AG10803 (cell line): ENCODE data around the gene BLM.

Experiments
- DNase-seq: peaks from one replicate; pipeline ENCODE4 v3.0.0; 2010; ENCODE audit warnings: low read depth
- H3K4me3 ChIP-seq: 2 replicates; pipeline ENCODE4 v1.5.1; 2011; ENCODE audit warnings: mild to moderate bottlenecking, low read length, control low read depth
- TF ChIP-seq, protein P1 (sequence below): conservative IDR thresholded peaks from 2 replicates; pipeline ENCODE4 v1.5.1; 2011; ENCODE audit warnings: mild to moderate bottlenecking, low read length, control low read depth, inconsistent platforms

The BLM gene

DNA sequence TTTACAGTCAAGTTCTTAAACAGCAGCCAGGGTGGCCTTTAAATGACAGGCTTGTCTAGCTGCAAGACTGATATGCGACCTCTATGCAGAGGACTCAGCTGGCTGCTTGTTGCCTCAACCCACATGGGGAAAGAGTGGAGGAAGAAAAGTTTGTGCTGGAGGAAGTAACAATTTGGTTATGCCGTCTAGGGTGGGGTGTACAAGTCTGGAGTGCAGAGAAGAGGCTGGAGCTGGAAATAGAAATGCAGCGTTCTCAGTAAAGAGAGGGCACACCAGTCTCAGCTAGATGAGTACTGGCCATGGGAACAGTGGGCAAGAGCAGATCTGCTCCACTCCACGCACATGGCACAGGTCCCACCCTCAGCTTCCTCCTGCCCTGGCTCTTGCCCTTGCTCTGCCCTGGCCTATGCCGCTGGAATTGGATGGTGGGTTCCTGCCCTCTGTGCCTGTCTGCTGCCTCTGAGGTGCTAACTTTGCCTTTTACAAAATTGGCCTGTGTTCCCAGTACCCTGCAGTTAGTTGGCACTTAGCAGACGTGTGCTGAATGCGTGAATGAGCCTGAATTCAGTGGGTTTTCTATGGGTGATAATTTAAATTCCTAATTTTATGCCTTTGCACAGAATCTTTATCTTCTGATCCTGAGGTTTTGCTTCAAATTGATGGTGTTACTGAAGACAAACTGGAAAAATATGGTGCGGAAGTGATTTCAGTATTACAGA lies 91.5 kb downstream of the BLM start:
- TF ChIP-seq, protein P1, sequence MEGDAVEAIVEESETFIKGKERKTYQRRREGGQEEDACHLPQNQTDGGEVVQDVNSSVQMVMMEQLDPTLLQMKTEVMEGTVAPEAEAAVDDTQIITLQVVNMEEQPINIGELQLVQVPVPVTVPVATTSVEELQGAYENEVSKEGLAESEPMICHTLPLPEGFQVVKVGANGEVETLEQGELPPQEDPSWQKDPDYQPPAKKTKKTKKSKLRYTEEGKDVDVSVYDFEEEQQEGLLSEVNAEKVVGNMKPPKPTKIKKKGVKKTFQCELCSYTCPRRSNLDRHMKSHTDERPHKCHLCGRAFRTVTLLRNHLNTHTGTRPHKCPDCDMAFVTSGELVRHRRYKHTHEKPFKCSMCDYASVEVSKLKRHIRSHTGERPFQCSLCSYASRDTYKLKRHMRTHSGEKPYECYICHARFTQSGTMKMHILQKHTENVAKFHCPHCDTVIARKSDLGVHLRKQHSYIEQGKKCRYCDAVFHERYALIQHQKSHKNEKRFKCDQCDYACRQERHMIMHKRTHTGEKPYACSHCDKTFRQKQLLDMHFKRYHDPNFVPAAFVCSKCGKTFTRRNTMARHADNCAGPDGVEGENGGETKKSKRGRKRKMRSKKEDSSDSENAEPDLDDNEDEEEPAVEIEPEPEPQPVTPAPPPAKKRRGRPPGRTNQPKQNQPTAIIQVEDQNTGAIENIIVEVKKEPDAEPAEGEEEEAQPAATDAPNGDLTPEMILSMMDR = no peak
- no peak overlapping the region for H3K4me3 ChIP-seq
- no peak for DNase-seq

DNA sequence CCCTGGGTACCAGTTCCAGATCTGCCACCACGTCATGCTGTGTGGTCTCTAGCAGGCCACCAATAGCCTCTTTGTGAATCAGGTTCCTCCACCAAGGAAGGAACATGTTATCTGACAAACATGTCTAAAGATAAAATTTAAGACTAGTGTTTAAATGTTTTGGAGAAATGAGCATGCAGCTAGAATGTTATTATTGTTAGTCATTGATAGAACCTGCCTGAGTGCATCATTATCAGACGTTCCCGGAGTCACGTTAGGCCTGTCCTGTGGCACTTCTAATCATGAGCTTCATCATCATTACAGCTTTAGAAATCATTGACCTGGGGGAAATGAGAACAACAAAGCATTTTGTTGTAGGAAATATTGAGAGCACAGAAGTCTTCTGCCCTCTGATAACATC lies 92.4 kb downstream of the BLM start:
- no peak overlapping the region for H3K4me3 ChIP-seq
- TF ChIP-seq, protein P1 = no peak
- DNase-seq = no peak

DNA sequence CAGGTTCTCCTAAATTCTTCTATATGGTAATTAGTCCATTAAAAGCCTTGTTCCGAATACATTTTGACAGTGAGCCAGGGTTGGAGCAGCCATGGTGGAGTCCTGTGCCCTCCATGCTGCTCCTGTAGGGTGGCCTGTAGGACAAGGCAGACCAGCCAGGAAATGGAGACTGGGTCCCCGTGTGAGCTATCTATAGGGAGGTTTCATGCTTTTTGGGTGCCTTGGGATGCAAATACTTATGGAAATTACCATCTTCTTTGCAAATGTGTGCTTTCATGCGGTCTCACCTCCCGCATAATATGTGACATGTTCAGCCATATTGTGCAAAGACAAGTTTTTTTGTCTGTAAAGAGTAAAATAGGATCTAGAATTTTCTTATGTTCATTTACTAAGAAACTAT lies 93.2 kb downstream of the BLM start:
- DNase-seq = no peak
- no peak overlapping the region for H3K4me3 ChIP-seq
- TF ChIP-seq, protein P1 = no peak

DNA sequence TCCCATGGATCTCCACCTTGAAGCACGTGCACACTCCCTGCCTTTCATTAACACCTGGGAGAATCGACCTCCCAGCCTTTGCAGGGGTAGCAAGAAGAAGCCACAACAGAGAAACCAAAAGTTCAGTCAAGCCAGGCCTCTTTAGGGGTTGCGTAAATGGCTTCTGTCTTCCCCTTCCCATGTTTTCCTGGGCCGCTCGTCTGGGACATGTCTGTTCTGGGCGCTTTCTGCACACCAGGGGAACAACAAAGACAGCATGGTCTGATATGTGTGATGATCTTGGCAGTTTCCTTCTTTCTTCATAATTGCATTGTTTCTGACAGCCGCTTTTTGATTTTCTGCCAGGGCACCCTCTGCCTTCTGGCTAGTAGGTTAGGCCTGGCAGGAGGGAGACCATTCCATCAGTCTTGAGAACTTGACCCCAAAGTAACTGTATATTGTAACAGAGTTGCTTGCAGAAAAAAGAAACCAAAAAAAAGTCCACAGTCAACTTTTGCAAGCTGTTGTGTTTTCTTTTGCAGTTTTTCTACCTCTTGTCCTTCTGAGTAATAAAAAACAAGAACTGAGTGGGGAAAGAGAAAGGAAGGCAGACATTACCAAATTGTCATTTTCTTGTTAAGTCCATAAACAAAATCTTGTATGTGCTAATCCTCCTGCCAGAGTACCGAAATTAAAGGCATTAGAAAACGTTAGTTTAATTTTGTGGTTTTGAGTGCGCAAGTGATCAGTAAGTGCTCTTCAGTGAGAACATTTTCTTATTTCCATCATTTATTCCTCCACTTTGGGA lies 95.2 kb downstream of the BLM start:
- DNase-seq = no peak
- no peak overlapping the region for H3K4me3 ChIP-seq
- TF ChIP-seq, protein P1 = no peak

DNA sequence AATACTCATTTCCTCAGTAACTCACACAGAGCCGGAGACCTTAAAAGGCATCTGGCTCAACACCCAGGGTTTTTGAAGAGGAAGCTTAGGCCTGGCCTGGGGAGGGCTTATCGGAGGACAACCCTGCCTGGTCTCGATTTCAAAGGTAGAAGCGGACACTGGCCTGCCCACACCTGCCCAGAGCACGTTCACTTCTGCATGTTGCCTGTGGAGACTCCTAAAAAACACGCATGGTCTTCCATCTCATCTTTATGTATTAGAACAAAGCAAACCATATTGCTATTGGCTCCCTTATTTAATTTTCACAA lies 95.8 kb downstream of the BLM start:
- H3K4me3 ChIP-seq = no peak overlapping the region
- DNase-seq = no peak
- TF ChIP-seq, protein P1 = no peak

DNA sequence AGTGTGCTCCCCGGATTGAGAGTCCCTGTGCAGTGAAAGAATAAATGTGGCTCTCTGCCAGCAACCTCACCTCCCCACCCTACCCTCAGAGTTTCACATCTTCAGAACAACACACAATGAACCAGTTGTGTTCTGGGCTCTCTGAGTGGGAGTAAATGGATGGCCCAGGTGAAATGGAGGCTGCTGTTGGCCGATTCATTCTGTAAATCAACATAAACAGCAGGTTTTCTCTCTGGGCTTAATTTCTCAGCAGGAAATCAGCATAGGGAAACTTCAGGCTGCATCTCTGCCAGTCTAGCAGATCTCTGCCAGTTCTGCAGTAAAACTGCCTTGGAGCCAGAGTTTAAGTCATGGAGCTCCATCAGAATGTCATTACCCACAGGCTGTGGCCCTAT lies 96.6 kb downstream of the BLM start:
- TF ChIP-seq, protein P1 = no peak
- no peak for DNase-seq
- no peak overlapping the region for H3K4me3 ChIP-seq
